Activated T-cell treated with anti-CD3 and anti-CD28 coated beads, Interleukin-2, amount 50 U/mL, for 48 hours (primary cell): ENCODE data around the gene TBC1D3B.
"Not testable (repeated sequence)": the region's sequence is repeated elsewhere in the genome, so short reads cannot be mapped to it uniquely, and the experiment has no call there.

ENCODE experiments used
- DNase-seq, 2 experiments: peaks; one replicate each; pipeline ENCODE4 v3.0.0-alpha.2; 2020

The TBC1D3B gene

DNA sequence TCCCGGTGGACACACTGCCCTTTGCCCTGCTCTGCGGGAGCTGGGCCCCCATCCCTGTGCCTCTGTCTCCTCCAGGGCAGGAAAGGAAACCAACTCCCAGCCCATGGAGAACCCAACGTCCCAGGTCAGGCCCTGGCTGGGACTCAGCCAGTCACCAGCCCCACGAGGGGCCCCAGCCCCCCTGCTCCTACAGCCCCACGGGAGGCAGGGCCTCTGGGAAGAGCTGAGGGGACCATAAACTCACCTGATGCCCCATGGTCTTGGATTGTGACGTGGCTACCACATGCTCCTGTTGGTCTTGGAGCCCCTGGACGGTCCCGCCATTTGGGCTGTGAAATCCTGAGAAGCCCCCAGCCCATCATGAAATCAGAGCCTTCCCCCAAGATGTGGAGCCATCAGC, 7.6 kb downstream of the TBC1D3B start:
- not testable (repeated sequence) for DNase-seq

- DNase-seq, result no peak
These were observed 22.4 kb downstream of the TBC1D3B start for GRCh38 chr17:36153895-36154610.

DNA sequence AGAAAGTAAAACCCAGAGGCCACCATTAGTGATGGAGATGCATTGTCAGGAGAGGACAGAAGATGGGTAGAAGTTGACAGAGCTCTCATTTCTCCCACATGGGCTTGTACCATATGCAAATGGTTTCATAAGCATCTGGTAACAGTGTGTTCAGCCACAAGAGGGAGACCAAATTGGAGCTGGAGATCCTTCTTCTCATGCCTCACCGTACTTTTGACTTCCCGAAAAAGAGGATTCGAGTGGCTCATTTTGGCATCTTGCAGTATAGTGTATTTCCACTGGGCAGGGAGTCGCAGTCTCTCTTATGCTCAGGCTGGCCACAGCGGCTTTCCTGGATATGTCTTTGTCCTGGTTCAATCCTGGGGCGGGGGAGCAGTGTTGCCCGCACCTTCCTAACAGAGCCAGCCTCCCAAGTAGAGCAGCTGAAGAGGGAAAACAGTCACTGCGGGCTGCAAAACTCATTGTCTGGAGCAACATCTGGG, 23.8 kb downstream of the TBC1D3B start:
- no peak for DNase-seq

GRCh38 chr17:36151891-36152638, 24.4 kb downstream of the TBC1D3B start:
- no peak for DNase-seq

- peak; percentile 27 to 29 for DNase-seq
These were observed 27.1 kb downstream of the TBC1D3B start for GRCh38 chr17:36149296-36149820.

DNA sequence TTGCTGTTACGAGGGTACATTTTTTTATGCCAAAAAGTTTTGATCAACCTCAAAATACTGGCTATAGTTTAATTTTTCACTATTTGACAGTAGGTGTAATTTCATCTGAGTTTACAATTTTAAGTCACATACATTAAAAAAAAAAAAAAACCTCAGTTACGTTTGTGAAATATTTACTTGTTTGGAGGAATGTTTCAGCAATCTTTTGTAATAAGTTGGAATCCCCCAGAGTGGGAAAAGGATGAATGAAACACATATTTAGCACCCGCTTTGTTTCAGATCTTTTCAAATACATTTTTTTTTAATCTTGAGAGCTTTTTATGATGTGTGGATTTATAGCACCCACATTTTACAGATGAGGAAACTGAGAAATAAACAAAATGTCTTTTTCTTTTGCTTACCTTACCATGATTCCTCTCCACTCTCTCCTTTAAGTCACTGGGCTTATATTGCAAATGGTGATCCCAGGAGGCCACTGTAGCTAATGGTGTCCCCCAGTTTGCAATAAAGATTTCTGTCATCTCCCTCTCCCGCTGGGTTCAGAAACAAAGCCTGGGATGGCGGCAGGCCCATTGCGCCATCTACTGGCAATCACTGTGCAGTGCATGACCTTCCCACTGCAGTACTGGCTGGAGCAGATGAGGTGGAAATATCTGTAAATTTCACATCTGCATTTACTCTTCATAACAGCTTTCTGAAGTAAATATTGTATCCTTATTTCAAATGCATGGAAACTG, 27.7 kb downstream of the TBC1D3B start:
- peak; percentile 77 to 82 for DNase-seq

DNA sequence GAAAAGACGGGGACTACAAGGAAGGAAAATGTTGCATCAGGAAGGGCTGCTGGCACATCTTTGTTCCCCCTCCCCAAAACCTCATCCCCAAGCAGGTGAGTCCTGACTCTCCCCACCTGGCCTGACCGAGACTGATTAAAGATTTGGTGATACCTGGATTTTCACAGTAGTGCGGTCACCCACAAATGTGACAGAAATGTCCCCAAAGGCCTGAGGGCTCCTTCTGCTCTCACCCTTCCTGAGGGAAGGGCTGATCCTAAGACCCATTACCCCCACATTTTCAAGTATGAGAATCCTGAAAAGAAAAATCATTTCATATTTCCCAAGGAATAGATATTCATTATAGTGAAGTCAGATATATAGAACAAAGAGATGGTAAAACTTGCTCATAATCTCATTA, 28.8 kb downstream of the TBC1D3B start:
- no peak for DNase-seq

- DNase-seq, result no peak
These were observed 31.3 kb downstream of the TBC1D3B start for GRCh38 chr17:36144981-36145729.

- no peak for DNase-seq
These were observed 32.4 kb downstream of the TBC1D3B start for GRCh38 chr17:36144014-36144413.

GRCh38 chr17:36142806-36143205, 33.6 kb downstream of the TBC1D3B start:
- no peak for DNase-seq

- DNase-seq, result no peak
These were observed 34.2 kb downstream of the TBC1D3B start for GRCh38 chr17:36142235-36142634.

GRCh38 chr17:36136439-36136838, 40.0 kb downstream of the TBC1D3B start:
- DNase-seq, result no peak

DNA sequence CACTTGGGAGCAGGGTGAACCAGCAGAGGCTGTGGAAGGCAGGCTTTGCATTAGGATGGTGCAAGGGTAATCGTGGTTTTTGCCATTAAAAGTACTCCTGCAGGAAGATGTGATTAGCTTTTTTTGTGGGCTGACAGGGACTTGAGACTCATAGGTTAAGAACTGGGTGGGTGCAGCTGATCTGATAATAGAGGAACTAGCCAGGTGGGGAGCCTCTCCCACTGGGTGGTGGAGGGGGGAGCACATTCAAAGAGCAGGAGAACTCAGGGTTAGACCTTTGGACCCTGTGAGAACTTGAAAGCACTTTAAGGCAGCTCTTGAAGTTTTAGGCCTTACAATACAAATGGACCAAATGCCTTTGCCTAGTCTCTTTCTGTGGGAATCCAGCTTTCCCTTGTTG, 40.4 kb downstream of the TBC1D3B start:
- no peak for DNase-seq

GRCh38 chr17:36135465-36135864, 41.0 kb downstream of the TBC1D3B start:
- DNase-seq, result no peak

- DNase-seq, result no peak
These were observed 42.7 kb downstream of the TBC1D3B start for GRCh38 chr17:36133602-36134236.

DNA sequence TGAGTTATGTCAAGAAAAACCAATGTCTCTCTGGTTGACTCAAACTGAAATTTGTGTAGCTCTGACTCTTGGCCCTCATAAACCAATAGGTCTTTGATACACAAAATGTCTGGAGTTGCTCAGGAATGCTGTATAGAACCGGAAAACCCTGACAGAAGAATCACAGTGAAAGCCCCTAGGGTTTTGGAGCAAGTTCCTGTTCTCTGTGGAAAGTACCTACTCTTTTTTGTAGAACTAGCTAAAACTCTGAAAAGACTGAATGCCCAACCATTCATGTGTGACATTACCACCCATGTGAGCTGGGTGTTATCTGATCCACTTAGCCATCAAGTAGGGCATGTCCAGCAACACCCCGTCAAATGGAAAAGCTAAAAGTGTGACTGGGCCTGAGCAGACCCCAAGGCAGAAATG, 44.0 kb downstream of the TBC1D3B start:
- no peak for DNase-seq

GRCh38 chr17:36131931-36132330, 44.5 kb downstream of the TBC1D3B start:
- DNase-seq, result no peak

DNA sequence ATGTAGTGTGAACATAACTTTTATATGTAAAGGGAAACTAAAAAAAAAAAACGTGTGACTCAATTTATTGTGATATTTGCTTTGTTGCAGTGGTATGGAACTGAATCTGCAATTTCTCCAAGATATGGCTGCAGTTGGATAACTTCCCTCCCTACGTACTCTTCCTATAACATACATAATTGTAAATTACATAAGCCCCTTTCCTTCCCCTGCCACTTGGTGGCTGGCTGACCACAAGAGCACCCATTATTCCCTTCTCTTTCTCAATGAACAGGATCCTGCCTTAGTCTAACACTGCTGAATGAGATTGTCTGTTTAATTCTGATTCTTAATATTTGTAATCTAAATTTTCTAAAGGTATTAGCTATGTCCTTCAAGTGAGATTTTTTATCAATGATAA, 45.0 kb downstream of the TBC1D3B start:
- DNase-seq, result no peak

- DNase-seq, result no peak
These were observed 46.1 kb downstream of the TBC1D3B start for GRCh38 chr17:36130346-36130745.

DNA sequence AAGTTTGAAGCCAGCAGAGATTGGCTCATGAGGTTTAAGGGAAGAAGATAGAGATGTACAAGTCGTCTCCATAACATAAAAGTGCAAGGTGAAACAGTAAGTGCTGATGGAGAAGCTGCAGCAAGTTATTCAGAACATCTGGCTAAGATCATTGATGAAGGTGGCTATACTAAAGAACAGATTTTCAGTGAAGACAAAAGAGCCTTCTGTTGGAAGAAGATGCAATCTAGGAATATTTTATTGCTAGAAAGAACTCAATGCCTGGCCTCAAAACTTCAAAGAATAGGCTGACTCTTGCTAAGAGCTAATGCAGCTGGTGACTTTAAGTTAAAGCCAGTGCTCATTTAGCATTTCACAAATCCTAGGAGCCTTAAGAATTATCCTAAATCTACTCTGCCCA, 46.8 kb downstream of the TBC1D3B start:
- DNase-seq, result no peak

DNA sequence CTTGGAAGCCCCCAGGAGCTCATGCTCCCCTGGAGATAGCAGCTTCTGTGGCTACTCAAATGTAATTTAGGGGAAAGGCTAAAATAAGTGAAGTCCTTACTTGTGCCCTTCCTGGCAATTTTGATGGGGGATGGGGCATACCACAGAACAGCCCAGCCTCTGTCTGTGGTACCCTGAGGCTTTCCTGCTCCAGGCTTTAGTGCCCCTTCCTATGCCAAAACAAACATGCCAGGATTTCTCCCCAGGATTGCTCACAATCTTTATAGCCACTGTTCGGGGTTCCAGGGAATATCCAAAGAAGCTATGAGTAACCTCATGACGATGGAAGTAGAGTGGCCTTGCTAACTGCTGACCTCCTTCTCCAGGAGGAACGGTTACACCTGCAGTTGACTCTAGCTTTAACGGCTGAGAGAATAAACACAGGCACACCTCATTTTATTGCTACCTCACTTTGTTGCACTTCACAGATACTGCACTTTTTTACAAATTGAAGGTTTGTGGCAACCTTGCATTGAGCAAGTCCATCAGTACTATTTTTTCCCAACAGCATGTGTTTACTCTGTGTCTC, 47.9 kb downstream of the TBC1D3B start:
- no peak for DNase-seq

DNA sequence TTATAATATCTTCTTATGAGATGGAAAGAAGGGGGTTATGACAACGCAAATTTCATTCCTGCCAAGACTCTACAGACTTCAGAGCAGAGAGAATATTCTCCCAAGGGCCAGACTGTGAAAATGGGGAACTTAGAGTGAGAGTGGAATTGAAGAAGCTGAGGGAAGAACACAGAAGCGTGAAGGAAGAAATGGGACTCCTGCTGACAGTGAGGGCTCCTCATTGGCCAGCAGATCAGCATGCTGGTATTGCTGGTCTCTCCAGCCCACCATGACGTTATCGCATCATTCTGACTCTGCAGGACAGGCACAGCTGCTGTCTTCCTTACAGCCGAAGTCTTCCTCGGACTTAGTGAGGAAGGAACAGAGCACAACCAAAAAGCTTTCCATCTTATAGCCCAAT, 48.5 kb downstream of the TBC1D3B start:
- DNase-seq, result no peak
